Ovary (tissue), 3 donors: Measurements from ENCODE around the gene IVD.

Experiments used
- EP300 ChIP-seq: sonication (generic); formaldehyde crosslinking; IDR thresholded peaks from one replicate; pipeline ENCODE4 v1.6.1; 2017; ENCODE audit warnings: antibody characterized with exemption
- TF ChIP-seq, protein P1 (sequence below), 3 donors: fragments of 450-650 bp in 2 of 3; fragments of 200-600 bp in 1 of 3; IDR thresholded peaks; one replicate each; pipeline versions ENCODE4 v1.5.1 to v1.8.0; 2016 to 2022; ENCODE audit warnings: antibody characterized with exemption in 3 of 3, mild to moderate bottlenecking in 1 of 3
- donor health status: DM: no; HTN: no; CAD: no.

DNA sequence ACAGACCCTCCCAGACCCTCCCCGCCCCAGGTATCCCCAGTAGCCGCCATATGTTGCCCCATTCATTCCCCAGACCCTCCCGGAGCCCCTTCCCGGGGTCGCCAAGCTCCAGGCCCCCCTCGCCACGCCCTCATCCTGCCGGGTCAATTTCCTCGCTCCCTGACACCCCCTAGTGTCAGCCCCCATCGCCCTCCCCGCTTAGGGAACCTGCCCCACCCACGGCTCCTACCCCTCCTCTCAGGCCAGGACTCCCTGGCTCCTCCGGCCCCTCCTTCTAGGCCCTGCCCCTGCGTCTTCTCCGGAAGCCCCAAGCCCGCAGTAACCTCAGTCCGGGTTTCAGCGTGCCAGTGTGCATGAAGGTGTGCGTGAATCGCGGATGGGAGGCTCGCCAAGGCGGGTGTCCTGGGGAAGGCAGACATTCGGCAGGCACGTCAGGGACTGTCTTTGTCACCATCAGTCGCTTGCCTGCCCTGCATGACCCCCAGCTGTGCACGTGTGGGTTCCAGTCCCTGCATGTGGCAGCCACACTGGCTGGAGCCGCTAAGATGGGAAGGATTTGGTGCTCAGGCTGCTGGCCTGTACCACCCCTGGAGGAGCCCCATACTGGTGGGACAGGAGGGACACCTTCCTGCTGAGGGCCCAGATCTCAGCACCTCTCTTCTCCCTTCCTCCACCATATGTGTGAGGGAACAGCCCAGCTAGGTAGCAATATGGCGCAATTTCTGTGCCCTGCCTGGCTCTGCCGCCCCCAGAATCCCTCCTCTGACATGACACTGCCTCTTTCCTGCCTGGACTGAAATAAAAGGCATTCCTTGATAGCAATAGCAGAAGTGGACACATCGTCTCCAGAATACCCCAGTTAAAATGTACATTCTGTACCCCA, 46.9 kb upstream of the IVD start:
- TF ChIP-seq, protein P1, sequence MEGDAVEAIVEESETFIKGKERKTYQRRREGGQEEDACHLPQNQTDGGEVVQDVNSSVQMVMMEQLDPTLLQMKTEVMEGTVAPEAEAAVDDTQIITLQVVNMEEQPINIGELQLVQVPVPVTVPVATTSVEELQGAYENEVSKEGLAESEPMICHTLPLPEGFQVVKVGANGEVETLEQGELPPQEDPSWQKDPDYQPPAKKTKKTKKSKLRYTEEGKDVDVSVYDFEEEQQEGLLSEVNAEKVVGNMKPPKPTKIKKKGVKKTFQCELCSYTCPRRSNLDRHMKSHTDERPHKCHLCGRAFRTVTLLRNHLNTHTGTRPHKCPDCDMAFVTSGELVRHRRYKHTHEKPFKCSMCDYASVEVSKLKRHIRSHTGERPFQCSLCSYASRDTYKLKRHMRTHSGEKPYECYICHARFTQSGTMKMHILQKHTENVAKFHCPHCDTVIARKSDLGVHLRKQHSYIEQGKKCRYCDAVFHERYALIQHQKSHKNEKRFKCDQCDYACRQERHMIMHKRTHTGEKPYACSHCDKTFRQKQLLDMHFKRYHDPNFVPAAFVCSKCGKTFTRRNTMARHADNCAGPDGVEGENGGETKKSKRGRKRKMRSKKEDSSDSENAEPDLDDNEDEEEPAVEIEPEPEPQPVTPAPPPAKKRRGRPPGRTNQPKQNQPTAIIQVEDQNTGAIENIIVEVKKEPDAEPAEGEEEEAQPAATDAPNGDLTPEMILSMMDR (IDR thresholded peaks at IDR 0.05) = no peak
- no peak for TF ChIP-seq EP300
